Nephron progenitor cell (in vitro differentiated cells): ENCODE measurements around the gene EMP2.
"Not testable (repeated sequence)": the region's sequence is repeated elsewhere in the genome, so short reads cannot be mapped to it uniquely, and the experiment has no call there.

ENCODE experiments used
- DNase-seq: peaks from one replicate; pipeline ENCODE4 v3.0.0; 2021
- H3K27ac Mint-ChIP-seq: 2 replicates; pipeline ENCODE4 v1.8.0; 2021; ENCODE audit warnings: mild to moderate bottlenecking, moderate library complexity, mixed read lengths
- H3K27me3 Mint-ChIP-seq: 2 replicates; pipeline ENCODE4 v1.8.0; 2021; ENCODE audit warnings: mild to moderate bottlenecking, low read depth, mixed read lengths; ENCODE audit not compliant: poor library complexity
- H3K36me3 Mint-ChIP-seq: 2 replicates; pipeline ENCODE4 v1.8.0; 2021; ENCODE audit warnings: low read depth, mixed read lengths
- H3K4me1 Mint-ChIP-seq: 2 replicates; pipeline ENCODE4 v1.8.0; 2021; ENCODE audit warnings: mixed read lengths
- H3K4me3 Mint-ChIP-seq: 2 replicates; pipeline ENCODE4 v1.8.0; 2021; ENCODE audit warnings: mild to moderate bottlenecking, moderate library complexity, mixed read lengths
- H3K9me3 Mint-ChIP-seq: 2 replicates; pipeline ENCODE4 v1.8.0; 2021; ENCODE audit warnings: mild to moderate bottlenecking, moderate library complexity, mixed read lengths
- TF ChIP-seq, protein P1 (sequence below): fragments of 200-600 bp; sonication (generic); IDR thresholded peaks from 2 replicates; pipeline ENCODE4 v1.5.0; 2021; ENCODE audit warnings: antibody characterized with exemption

EMP2 gene

DNA sequence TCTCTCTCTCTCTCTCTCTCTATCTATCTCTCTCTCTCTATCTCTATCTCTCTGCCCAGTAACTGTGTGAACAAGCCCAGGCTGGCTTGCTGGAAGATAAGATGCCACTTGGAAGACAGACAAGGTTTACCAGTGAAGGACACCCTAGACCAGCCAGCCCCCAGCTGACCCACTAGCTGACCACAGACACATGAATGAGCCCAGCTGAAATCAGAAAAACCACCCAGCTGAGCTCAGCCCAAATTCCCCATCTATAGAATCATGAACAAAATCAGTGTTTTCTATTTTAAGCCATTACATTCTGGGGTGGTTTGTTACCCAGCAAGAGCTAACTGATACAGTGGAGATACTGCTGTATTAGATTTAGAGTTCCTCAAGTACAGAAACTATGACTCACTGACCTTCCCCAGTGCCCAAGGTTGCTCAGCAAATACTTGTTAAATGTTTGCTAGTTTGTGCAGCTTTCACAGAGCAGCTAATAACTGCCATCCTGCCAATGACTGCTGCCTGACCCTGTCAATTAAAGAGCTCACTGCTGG is 18.0 kb downstream of the EMP2 start:
- H3K4me1 Mint-ChIP-seq = peaks cover 6% of the 10 kb centered on the region
- no peak overlapping the region for H3K4me3 Mint-ChIP-seq
- no peak overlapping the region for H3K27ac Mint-ChIP-seq
- TF ChIP-seq, protein P1, sequence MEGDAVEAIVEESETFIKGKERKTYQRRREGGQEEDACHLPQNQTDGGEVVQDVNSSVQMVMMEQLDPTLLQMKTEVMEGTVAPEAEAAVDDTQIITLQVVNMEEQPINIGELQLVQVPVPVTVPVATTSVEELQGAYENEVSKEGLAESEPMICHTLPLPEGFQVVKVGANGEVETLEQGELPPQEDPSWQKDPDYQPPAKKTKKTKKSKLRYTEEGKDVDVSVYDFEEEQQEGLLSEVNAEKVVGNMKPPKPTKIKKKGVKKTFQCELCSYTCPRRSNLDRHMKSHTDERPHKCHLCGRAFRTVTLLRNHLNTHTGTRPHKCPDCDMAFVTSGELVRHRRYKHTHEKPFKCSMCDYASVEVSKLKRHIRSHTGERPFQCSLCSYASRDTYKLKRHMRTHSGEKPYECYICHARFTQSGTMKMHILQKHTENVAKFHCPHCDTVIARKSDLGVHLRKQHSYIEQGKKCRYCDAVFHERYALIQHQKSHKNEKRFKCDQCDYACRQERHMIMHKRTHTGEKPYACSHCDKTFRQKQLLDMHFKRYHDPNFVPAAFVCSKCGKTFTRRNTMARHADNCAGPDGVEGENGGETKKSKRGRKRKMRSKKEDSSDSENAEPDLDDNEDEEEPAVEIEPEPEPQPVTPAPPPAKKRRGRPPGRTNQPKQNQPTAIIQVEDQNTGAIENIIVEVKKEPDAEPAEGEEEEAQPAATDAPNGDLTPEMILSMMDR = no peak
- no peak for DNase-seq
- peaks cover 48% of the 10 kb centered on the region for H3K9me3 Mint-ChIP-seq
- no peaks in the 10 kb centered on the region for H3K27me3 Mint-ChIP-seq
- peaks cover 57% of the 10 kb centered on the region for H3K36me3 Mint-ChIP-seq

DNA sequence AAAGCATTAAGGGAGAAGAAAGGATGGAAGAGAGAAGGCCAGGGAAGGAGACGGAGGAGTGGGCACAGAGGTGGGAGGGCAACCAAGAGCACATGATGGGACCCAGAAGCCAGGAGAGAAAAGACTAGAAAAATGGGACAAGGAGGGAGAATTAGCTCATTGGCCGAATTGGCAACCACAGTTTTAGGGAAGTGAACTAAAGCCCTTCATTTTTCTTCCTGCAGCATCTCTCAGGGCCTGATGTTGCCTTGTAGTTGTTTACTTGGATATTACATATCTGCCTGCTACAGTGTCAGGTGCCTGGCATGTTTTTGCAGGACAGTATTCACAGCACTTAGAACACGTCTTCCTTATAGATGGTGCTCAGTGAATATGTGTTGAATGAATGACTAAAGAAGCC is 19.0 kb downstream of the EMP2 start:
- H3K27me3 Mint-ChIP-seq = no peaks in the 10 kb centered on the region
- peaks cover 6% of the 10 kb centered on the region for H3K4me1 Mint-ChIP-seq
- no peak overlapping the region for H3K4me3 Mint-ChIP-seq
- H3K36me3 Mint-ChIP-seq = peaks cover 52% of the 10 kb centered on the region
- peaks cover 49% of the 10 kb centered on the region for H3K9me3 Mint-ChIP-seq
- H3K27ac Mint-ChIP-seq = no peak overlapping the region
- TF ChIP-seq, protein P1 = no peak
- DNase-seq = no peak

GRCh38 chr16:10561001-10561400 is 19.4 kb downstream of the EMP2 start:
- H3K36me3 Mint-ChIP-seq = peaks cover 51% of the 10 kb centered on the region
- no peak overlapping the region for H3K27ac Mint-ChIP-seq
- no peak for DNase-seq
- no peaks in the 10 kb centered on the region for H3K27me3 Mint-ChIP-seq
- TF ChIP-seq, protein P1 = no peak
- H3K9me3 Mint-ChIP-seq = peaks cover 53% of the 10 kb centered on the region
- H3K4me3 Mint-ChIP-seq = no peak overlapping the region
- peaks cover 6% of the 10 kb centered on the region for H3K4me1 Mint-ChIP-seq

- H3K27me3 Mint-ChIP-seq, H3K4me3 Mint-ChIP-seq, DNase-seq, H3K4me1 Mint-ChIP-seq: not testable (repeated sequence)
- Mint-ChIP-seq H3K27ac (peak overlapping the region; percentile 21), H3K36me3 (peaks cover 46% of the 10 kb centered on the region), H3K9me3 (peaks cover 48% of the 10 kb centered on the region)
These were observed 20.6 kb downstream of the EMP2 start for GRCh38 chr16:10559792-10560191.

GRCh38 chr16:10558746-10559641 is 21.4 kb downstream of the EMP2 start:
- Mint-ChIP-seq H3K4me1 (peaks cover 6% of the 10 kb centered on the region), H3K4me3 (no peak overlapping the region), H3K27me3 (no peaks in the 10 kb centered on the region), H3K36me3 (peaks cover 39% of the 10 kb centered on the region), H3K9me3 (peaks cover 41% of the 10 kb centered on the region), H3K27ac (peak overlapping the region; percentile 90)
- TF ChIP-seq, protein P1 = no peak
- DNase-seq = no peak

GRCh38 chr16:10558305-10558704 is 22.1 kb downstream of the EMP2 start:
- Mint-ChIP-seq H3K4me3 (no peak overlapping the region), H3K9me3 (peaks cover 34% of the 10 kb centered on the region), H3K36me3 (peaks cover 33% of the 10 kb centered on the region), H3K27ac (peak overlapping the region; percentile 90), H3K27me3 (peaks cover under 1% of the 10 kb centered on the region), H3K4me1 (peaks cover 6% of the 10 kb centered on the region)
- TF ChIP-seq, protein P1 = no peak
- no peak for DNase-seq
